Testis (tissue), 3 donors: ENCODE results near the gene REXO2. TPM values are rescaled to one million over a fixed set of nuclear protein-coding genes. Genes with fewer than 3 reads are reported as not detected.
A peak's percentile ranks its signal among the peaks of the same experiment; 100 is the strongest.

Experiments used
- DNase-seq: peaks from one replicate; pipeline ENCODE4 v3.0.0-alpha.2; 2019
- H3K27ac ChIP-seq, 2 donors: fragments of 200-600 bp; sonication (generic); one replicate each; pipeline ENCODE4 v1.5.1; 2019
- H3K27me3 ChIP-seq: fragments of 200-600 bp; sonication (generic); one replicate; pipeline ENCODE4 v1.5.1; 2019
- H3K36me3 ChIP-seq: fragments of 200-600 bp; sonication (generic); one replicate; pipeline ENCODE4 v1.5.1; 2017; ENCODE audit warnings: low read depth; ENCODE audit errors: missing control alignments
- H3K4me1 ChIP-seq: fragments of 200-600 bp; sonication (generic); one replicate; pipeline ENCODE4 v1.5.1; 2019
- H3K4me3 ChIP-seq, 2 donors: fragments of 200-600 bp; sonication (generic); one replicate each; pipeline ENCODE4 v1.5.1; 2017 to 2019
- H3K9me3 ChIP-seq: fragments of 200-600 bp; sonication (generic); one replicate; pipeline ENCODE4 v1.5.1; 2017
- POLR2A ChIP-seq: fragments of 450-650 bp; IDR thresholded peaks from one replicate; pipeline ENCODE4 v1.6.1; 2017; ENCODE audit warnings: antibody characterized with exemption, mild to moderate bottlenecking, moderate library complexity
- WGBS, 2 donors: methylation state at CpG; one replicate each; pipeline ENCODE4 v1.1.5; 2018; 5-methylcytosine and 5-hydroxymethylcytosine counted together
- intact Hi-C: fragments of 100-400 bp; cut with DNase I; formaldehyde crosslinking; loops from one replicate; pipeline ENCODE4 v1.15.1; 2023; ENCODE audit warnings: low total_unique reads
- polyA plus RNA-seq: library from polyadenylated mRNA; stranded (reverse); fragments of 350-450 nt; fragmentation: Illumina TruSeq; extraction: RNeasy Lipid Tissue Mini Kit (QIAGEN cat#74804); gene quantifications from one replicate; pipeline ENCODE4 v1.2.3, GENCODE V29; 2014; ENCODE audit warnings: low read depth, low replicate concordance; ENCODE audit not compliant: insufficient read depth
- total RNA-seq, 2 donors: library from RNA; depleted of rRNA; stranded (reverse); fragments of >200 nt; gene quantifications; one replicate each; pipeline ENCODE4 v1.2.3, GENCODE V29; 2016
- TF ChIP-seq, protein P1 (sequence below), 3 experiments: fragments of 450-650 bp in 2 of 3; fragments of 200-600 bp in 1 of 3; sonication (generic) in 1 of 3; IDR thresholded peaks; one replicate each; pipeline ENCODE4 v1.5.1; 2016 to 2019; ENCODE audit warnings: antibody characterized with exemption in 3 of 3, mild to moderate bottlenecking in 2 of 3, moderate library complexity in 1 of 3

REXO2 gene
- total and polyA plus RNA-seq, 3 donors from 2014 or later, result 87.1 to 141 (median 92.7) TPM

GRCh38 chr11:114426280-114426679 lies 13.0 kb upstream of the REXO2 start:
- no peak overlapping the region for H3K4me3 ChIP-seq
- TF ChIP-seq, protein P1, sequence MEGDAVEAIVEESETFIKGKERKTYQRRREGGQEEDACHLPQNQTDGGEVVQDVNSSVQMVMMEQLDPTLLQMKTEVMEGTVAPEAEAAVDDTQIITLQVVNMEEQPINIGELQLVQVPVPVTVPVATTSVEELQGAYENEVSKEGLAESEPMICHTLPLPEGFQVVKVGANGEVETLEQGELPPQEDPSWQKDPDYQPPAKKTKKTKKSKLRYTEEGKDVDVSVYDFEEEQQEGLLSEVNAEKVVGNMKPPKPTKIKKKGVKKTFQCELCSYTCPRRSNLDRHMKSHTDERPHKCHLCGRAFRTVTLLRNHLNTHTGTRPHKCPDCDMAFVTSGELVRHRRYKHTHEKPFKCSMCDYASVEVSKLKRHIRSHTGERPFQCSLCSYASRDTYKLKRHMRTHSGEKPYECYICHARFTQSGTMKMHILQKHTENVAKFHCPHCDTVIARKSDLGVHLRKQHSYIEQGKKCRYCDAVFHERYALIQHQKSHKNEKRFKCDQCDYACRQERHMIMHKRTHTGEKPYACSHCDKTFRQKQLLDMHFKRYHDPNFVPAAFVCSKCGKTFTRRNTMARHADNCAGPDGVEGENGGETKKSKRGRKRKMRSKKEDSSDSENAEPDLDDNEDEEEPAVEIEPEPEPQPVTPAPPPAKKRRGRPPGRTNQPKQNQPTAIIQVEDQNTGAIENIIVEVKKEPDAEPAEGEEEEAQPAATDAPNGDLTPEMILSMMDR (IDR thresholded peaks at IDR 0.05), result no peak
- no peak for TF ChIP-seq POLR2A
- H3K27ac ChIP-seq, result no peak overlapping the region
- DNase-seq, result no peak
- WGBS, 2 donors, result 91 to 94% methylated on average over 4 of the region's 4 CpGs
- H3K4me1 ChIP-seq, result no peaks in the 10 kb centered on the region
- no peaks in the 10 kb centered on the region for H3K36me3 ChIP-seq
- no peaks in the 10 kb centered on the region for H3K9me3 ChIP-seq
- intact Hi-C loops, result no loop called here
- no peaks in the 10 kb centered on the region for H3K27me3 ChIP-seq

DNA sequence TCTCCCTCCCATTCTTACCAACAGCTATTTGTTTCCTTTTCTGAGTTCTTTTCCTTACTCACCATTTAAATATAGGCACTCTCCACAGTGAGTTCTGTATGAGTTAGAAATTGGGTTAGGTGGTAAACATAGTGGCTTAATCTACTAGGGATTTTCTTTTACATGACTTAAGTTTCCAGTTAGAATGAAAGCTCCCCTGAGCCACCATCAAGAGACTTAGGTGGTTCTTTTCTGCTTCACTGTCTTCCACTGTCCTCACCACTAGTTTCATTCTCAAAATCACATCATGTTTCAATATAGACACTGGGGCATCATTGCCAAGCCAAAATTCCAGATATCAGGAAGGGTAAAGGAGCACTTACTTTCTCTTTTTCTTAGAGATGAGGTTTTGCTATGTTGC lies 9.0 kb upstream of the REXO2 start:
- no peak for TF ChIP-seq POLR2A
- TF ChIP-seq, protein P1 (IDR thresholded peaks at IDR 0.05), result no peak
- intact Hi-C loops, result no loop called here
- H3K4me1 ChIP-seq, result no peaks in the 10 kb centered on the region
- no peaks in the 10 kb centered on the region for H3K27me3 ChIP-seq
- no peak overlapping the region for H3K4me3 ChIP-seq
- no peaks in the 10 kb centered on the region for H3K36me3 ChIP-seq
- no peak for DNase-seq
- no peaks in the 10 kb centered on the region for H3K9me3 ChIP-seq
- H3K27ac ChIP-seq, result no peak overlapping the region

- Histone ChIP-seq H3K4me3 (no peak overlapping the region), H3K27me3 (no peaks in the 10 kb centered on the region), H3K36me3 (no peaks in the 10 kb centered on the region), H3K9me3 (no peaks in the 10 kb centered on the region), H3K4me1 (no peaks in the 10 kb centered on the region), H3K27ac (no peak overlapping the region)
- no peak for DNase-seq
- 90 to 93% methylated on average over 3 of the region's 3 CpGs for WGBS, 2 donors
- intact Hi-C loops, result no loop called here
- TF ChIP-seq, protein P1 (IDR thresholded peaks at IDR 0.05), result no peak
- no peak for TF ChIP-seq POLR2A
Measured at GRCh38 chr11:114432893-114433292, 6.4 kb upstream of the REXO2 start.

- WGBS, 2 donors, result 83 to 93% methylated on average over 4 of the region's 4 CpGs
- no peaks in the 10 kb centered on the region for H3K4me1 ChIP-seq
- H3K36me3 ChIP-seq, result no peaks in the 10 kb centered on the region
- H3K9me3 ChIP-seq, result no peaks in the 10 kb centered on the region
- TF ChIP-seq, protein P1 (IDR thresholded peaks at IDR 0.05), result no peak
- TF ChIP-seq POLR2A, result no peak
- no peaks in the 10 kb centered on the region for H3K27me3 ChIP-seq
- no peak overlapping the region for H3K4me3 ChIP-seq
- intact Hi-C loops, result no loop called here
- DNase-seq, result no peak
- H3K27ac ChIP-seq, result no peak overlapping the region
Measured at GRCh38 chr11:114433376-114433775, 5.9 kb upstream of the REXO2 start.

DNA sequence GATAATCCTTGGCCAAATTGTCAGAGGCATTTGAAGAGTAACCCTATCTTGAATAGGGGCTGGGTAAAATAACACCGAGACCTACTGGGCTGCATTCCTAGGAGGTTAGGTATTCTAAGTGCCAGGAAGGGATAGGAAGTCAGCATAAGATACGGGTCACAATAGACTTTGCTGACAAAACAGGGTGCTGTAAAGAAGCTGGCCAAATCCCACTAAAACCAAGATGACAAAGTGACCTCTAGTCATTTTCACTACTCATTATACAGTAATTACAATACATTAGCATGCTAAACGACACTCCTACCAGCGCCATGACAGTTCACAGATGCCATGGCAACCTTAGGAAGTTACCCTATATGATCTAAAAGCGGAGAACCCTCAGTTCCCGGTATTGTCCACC lies 964 bp upstream of the REXO2 start:
- intact Hi-C loops, result no loop called here
- Histone ChIP-seq H3K27ac (peak overlapping the region in 1 of 2 donors; percentile 90), H3K4me3 (peak overlapping the region in 1 of 2 donors; percentile 87), H3K9me3 (no peaks in the 10 kb centered on the region), H3K4me1 (peaks cover 14% of the 10 kb centered on the region), H3K27me3 (no peaks in the 10 kb centered on the region), H3K36me3 (no peaks in the 10 kb centered on the region)
- TF ChIP-seq POLR2A, result no peak
- TF ChIP-seq, protein P1 (IDR thresholded peaks at IDR 0.05), result no peak
- no peak for DNase-seq
- 49 to 55% methylated on average over 6 of the region's 6 CpGs for WGBS, 2 donors
